Mucosa of stomach (tissue), 1 donor: ENCODE measurements around the gene CCNB2.
"Not testable (repeated sequence)": the region's sequence is repeated elsewhere in the genome, so short reads cannot be mapped to it uniquely, and the experiment has no call there.

ENCODE experiments used
- H3K27me3 ChIP-seq: one replicate; pipeline ENCODE4 v1.7.0; 2013; ENCODE audit warnings: mild to moderate bottlenecking, low read length; ENCODE audit not compliant: control insufficient read depth, insufficient read depth
- H3K36me3 ChIP-seq: one replicate; pipeline ENCODE4 v1.7.0; 2013; ENCODE audit warnings: low read length; ENCODE audit not compliant: control insufficient read depth, insufficient read depth
- H3K4me1 ChIP-seq: one replicate; pipeline ENCODE4 v1.7.0; 2013; ENCODE audit warnings: mild to moderate bottlenecking, low read length; ENCODE audit not compliant: control insufficient read depth, insufficient read depth
- H3K4me3 ChIP-seq: one replicate; pipeline ENCODE4 v1.7.0; 2013; ENCODE audit warnings: low read length
- H3K9ac ChIP-seq: one replicate; pipeline ENCODE4 v1.7.0; 2013; ENCODE audit warnings: mild to moderate bottlenecking, low read length, moderate library complexity
- H3K9me3 ChIP-seq: one replicate; pipeline ENCODE4 v1.7.0; 2013; ENCODE audit warnings: mild to moderate bottlenecking, low read length, moderate library complexity; ENCODE audit not compliant: control insufficient read depth
- donor health status: Pancreatic carcinoma.

CCNB2 gene

DNA sequence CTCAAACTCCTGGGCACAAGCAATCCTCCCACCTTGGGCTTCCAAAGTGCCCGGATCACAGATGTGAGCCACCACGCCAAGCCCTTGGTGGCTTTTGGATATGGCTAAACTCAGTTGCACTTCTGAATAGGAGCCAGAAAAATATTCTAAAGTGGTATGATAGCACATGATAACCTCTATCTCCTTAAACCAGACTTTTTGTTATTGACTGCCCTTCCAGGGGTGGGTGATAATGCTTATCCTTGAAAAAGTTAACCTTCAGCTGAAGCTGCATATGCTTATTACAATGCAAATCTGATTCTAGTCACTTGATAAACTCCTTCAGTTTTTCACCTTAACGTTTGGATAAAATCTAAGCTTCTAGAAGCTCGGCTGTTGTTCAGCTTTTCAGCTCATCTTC is 6.3 kb downstream of the CCNB2 start:
- no peak overlapping the region for H3K9ac ChIP-seq
- H3K27me3 ChIP-seq, result no peaks in the 10 kb centered on the region
- H3K4me3 ChIP-seq, result no peak overlapping the region
- peaks cover 8% of the 10 kb centered on the region for H3K4me1 ChIP-seq
- no peaks in the 10 kb centered on the region for H3K36me3 ChIP-seq
- H3K9me3 ChIP-seq, result no peaks in the 10 kb centered on the region

DNA sequence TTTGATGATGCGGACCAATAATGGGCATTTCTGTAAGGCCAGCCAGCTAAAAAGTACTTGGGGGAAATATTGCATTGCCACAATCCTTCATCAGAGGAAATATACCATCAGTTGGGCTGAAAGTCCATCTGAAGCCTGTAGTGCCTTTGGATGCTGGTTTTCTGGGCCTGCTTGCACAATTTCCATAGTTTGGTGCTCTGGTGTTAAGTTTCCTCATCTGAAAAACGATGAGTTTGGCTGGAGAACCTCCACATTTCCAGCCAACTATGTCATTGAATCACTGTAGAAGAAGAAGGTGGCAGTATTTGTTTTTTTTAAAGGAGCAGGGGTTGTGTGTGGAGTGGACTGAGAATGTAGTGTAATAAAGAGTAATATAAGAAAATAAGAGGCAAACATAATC is 10.1 kb downstream of the CCNB2 start:
- H3K4me1 ChIP-seq, result peaks cover 8% of the 10 kb centered on the region
- H3K9ac ChIP-seq, result no peak overlapping the region
- H3K9me3 ChIP-seq, result no peaks in the 10 kb centered on the region
- H3K36me3 ChIP-seq, result no peaks in the 10 kb centered on the region
- no peak overlapping the region for H3K4me3 ChIP-seq
- no peaks in the 10 kb centered on the region for H3K27me3 ChIP-seq

DNA sequence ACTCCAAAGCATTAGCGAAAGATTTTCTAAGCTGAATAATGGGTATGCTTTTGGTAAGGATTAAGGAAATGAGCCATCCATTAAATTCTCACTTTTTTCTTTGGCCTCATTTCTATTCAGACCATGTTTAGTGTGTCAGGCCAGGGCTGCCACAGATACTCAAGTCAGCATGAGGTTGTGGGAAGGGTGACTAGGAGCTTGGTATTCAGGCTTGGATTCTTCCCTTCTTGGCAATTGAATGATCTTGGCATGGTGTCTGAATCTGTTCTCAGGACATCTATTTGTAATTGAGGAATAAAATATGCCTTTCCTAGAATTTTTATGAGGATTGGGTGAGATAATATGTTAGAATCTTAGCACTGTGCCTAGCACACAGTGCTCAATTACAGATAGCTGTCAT is 11.2 kb downstream of the CCNB2 start:
- no peaks in the 10 kb centered on the region for H3K9me3 ChIP-seq
- H3K9ac ChIP-seq, result no peak overlapping the region
- no peaks in the 10 kb centered on the region for H3K36me3 ChIP-seq
- no peaks in the 10 kb centered on the region for H3K27me3 ChIP-seq
- no peak overlapping the region for H3K4me3 ChIP-seq
- H3K4me1 ChIP-seq, result peaks cover 8% of the 10 kb centered on the region

DNA sequence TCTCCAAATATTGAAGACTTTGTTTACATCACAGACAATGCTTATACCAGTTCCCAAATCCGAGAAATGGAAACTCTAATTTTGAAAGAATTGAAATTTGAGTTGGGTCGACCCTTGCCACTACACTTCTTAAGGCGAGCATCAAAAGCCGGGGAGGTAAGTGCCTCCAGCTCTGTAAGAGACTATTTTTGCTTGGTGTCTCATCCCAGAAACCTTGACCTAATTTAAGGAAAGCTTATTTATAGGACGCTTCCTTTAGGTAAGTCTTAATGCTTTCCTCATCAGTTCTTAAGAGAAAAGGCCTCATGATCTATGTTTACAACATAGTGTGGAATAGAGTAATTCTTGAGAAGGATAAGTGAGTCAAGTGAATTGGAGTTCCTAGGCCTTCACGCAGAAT is 11.8 kb downstream of the CCNB2 start:
- no peak overlapping the region for H3K4me3 ChIP-seq

DNA sequence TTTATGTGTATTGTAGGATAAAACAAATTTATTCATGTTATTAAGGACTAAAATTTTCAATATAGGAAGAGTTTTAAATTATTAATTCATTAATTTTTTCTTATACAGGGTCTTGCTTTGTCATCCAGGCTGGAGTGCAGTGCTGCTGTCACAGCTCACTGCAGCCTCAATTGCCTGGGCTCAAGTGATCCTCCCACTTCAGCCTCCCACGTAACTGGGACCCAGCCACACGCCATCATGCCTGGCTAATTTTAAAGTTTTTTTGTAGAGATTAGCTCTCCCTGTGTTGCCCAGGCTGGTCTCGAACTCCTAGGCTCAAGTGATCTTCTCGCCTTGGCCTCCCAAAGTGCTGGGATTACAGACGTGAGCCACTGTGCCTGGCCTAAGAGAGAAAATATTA is 14.7 kb downstream of the CCNB2 start:
- H3K36me3 ChIP-seq, result no peaks in the 10 kb centered on the region
- H3K9ac ChIP-seq, result no peak overlapping the region
- no peaks in the 10 kb centered on the region for H3K9me3 ChIP-seq
- H3K27me3 ChIP-seq, result no peaks in the 10 kb centered on the region
- peaks cover 8% of the 10 kb centered on the region for H3K4me1 ChIP-seq
- no peak overlapping the region for H3K4me3 ChIP-seq

More for the DNA sequence above, 11.8 kb downstream of the CCNB2 start:
- Histone ChIP-seq H3K27me3 (no peaks in the 10 kb centered on the region), H3K9ac (no peak overlapping the region), H3K9me3 (no peaks in the 10 kb centered on the region), H3K36me3 (no peaks in the 10 kb centered on the region), H3K4me1 (peaks cover 8% of the 10 kb centered on the region)

DNA sequence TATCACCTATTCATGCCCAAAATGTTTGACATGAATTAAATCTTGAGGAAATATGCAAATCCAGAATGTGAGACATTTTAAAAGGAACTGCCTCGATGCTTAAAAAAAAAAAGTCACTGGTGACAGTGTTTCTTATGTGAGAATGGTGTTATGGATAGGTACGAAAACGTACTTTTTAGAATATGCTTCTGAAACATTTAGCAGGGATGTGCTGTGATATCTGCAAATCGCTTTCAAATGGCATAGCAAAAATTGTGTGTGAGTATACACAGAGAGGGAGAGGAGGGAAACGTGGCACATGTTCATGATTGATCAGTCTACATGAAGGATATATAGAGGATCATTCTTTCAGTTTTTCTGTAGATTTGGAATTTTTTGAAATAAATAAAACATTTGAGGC is 16.0 kb downstream of the CCNB2 start:
- Histone ChIP-seq H3K4me1 (no peaks in the 10 kb centered on the region), H3K36me3 (no peaks in the 10 kb centered on the region), H3K9me3 (no peaks in the 10 kb centered on the region), H3K9ac (no peak overlapping the region), H3K27me3 (no peaks in the 10 kb centered on the region), H3K4me3 (no peak overlapping the region)

DNA sequence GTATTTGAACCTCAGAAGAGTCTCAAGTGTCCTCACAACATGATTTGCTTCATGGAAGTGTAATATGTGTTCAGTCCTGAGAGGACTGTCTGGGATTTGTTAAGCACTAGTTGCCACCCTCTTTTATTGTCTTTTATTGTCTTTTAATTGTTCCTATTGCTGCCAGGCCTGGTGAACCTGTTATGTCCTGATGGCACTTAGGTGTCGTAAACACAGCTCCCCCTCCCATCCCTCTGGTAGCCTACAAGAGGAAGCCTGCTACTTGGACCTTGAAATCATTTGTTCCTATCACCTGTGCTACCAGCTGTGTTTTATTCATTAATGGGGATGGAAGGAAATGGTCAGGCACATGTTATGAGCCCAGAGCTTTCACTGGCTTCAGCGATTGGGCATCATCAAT is 19.3 kb downstream of the CCNB2 start:
- H3K9ac ChIP-seq, result no peak overlapping the region
- no peaks in the 10 kb centered on the region for H3K27me3 ChIP-seq
- no peaks in the 10 kb centered on the region for H3K4me1 ChIP-seq
- no peaks in the 10 kb centered on the region for H3K36me3 ChIP-seq
- no peaks in the 10 kb centered on the region for H3K9me3 ChIP-seq
- H3K4me3 ChIP-seq, result no peak overlapping the region

DNA sequence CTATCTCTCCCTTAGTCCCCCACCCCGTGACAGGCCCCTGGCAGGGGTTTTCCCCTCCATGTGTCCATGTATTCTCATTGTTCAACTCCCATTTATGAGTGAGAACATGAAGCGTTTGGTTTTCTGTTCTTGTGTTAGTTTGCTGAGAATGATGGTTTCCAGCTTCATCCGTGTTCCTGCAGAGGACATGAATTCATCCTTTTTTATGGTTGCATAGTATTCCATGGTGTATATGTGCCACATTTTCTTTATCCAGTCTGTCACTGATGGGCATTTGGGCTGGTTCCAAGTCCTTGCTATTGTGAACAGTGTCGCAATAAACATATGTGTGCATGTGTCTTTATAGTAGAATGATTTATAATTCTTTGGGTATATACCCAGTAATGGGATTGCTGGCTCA is 20.7 kb downstream of the CCNB2 start:
- H3K27me3 ChIP-seq, H3K9me3 ChIP-seq, H3K4me3 ChIP-seq, H3K36me3 ChIP-seq, H3K9ac ChIP-seq, H3K4me1 ChIP-seq: not testable (repeated sequence)

DNA sequence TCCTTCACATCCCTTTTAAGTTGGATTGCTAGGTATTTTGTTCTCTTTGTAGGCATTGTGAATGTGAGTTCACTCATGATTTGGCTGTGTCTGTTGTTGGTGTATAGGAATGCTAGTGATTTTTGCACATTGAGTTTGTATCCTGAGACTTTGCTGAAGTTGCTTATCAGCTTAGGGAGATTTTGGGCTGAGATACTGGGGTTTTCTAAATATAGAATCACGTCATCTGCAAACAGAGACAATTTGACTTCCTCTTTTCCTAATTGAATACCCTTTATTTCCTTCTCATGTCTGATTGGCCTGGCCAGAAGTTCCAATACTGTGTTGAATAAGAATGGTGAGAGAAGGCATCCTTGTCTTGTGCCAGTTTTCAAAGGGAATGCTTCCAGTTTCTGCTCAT is 22.3 kb downstream of the CCNB2 start:
- H3K9me3 ChIP-seq, H3K9ac ChIP-seq, H3K4me3 ChIP-seq, H3K27me3 ChIP-seq, H3K4me1 ChIP-seq, H3K36me3 ChIP-seq: not testable (repeated sequence)

DNA sequence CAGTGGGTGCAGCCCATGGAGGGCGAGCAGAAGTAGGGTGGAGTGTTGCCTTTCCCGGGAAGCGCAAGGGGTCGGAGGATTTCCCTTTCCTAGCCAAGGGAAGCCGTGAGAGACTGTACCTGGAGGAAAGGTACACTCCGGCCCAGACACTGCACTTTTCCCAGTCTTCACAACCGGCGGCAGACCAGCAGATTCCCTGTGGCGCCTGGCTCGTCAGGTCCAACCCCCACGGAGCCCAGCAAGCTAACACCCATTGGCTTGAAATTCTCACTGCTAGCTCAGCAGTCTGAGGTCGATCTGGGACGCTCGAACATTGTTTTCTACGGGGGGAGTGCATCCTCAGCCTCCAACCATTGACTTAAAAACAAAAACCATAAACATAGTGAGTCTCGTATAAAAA is 26.5 kb downstream of the CCNB2 start:
- H3K9ac ChIP-seq, result no peak overlapping the region
- H3K9me3 ChIP-seq, result no peaks in the 10 kb centered on the region
- H3K27me3 ChIP-seq, result no peaks in the 10 kb centered on the region
- H3K4me3 ChIP-seq, result no peak overlapping the region
- H3K36me3 ChIP-seq, result peaks cover 4% of the 10 kb centered on the region
- no peaks in the 10 kb centered on the region for H3K4me1 ChIP-seq

DNA sequence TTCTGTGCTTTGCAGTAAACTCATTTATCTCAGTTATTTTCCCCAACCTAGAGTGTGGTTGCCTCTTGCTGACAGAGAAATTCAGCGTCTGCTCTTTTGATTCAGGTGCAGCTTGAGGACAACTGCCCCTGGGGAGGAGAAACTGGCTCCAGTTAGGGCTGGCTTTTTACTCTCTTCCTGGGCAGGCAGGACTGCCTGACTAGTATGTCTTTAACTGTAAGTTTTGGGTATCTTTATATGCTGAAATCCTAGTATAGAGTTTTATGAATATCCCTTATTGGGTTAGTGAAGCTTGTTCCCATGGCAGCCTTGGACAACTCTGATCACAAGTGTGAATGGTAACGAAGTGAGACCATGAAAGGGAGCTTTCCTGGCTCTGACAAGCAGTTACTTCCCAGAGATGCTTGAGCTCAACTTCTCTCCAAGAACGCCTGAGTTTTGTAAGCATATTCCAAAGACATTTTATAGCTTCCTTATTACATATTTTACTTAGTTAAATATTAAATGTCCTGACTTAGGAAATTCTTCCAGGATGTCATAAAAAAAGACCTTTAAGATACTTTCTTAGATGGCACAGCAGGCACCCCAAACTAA is 27.1 kb downstream of the CCNB2 start:
- Histone ChIP-seq H3K9me3 (no peaks in the 10 kb centered on the region), H3K4me1 (no peaks in the 10 kb centered on the region), H3K36me3 (peaks cover 4% of the 10 kb centered on the region), H3K9ac (no peak overlapping the region), H3K4me3 (no peak overlapping the region), H3K27me3 (no peaks in the 10 kb centered on the region)

DNA sequence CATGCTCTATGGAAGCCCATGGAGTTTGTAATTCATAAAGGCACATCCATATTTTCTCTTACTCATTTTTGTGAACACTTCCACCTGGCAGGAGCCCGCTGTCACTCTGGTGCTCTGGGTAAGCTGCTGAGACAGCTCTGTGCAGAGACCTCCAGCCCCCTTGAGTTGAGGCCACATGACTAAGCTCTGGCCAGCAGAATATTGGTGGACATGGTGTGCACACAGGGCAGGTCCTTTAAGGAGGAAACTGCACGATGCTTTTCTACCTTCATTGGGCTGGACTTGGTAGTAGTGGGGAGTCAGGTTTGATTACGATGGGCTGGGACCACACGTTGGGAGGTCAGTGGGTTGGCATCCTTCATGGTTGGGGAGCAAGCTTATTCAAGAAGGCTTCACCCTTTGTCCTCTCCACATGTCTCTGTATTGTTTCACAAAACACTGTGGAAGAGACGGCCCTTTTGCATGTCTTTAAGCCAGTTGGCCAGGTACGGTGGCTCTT is 29.0 kb downstream of the CCNB2 start:
- no peak overlapping the region for H3K9ac ChIP-seq
- peaks cover 4% of the 10 kb centered on the region for H3K36me3 ChIP-seq
- no peaks in the 10 kb centered on the region for H3K9me3 ChIP-seq
- H3K4me3 ChIP-seq, result no peak overlapping the region
- H3K27me3 ChIP-seq, result no peaks in the 10 kb centered on the region
- no peaks in the 10 kb centered on the region for H3K4me1 ChIP-seq

DNA sequence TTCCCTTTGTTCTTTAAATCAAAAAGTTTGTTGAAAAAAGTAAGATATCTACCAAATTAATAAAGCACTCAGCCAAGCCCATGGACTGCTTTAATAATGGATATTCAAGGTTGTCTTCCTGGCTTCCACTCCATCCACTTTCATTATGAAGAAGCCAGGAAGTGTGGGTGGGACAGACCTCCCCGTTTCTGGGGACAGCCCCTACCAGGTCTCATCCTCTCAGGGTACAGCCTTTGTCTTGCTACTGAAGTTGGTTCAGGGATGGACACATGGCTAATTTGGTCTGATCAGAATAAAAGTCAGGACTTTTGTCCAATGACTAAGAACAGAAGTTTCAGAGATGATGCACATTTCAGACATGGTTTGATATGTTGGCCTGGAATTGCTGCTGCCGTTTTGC is 32.6 kb downstream of the CCNB2 start:
- Histone ChIP-seq H3K27me3 (no peaks in the 10 kb centered on the region), H3K36me3 (peaks cover 7% of the 10 kb centered on the region), H3K9ac (no peak overlapping the region), H3K9me3 (no peaks in the 10 kb centered on the region), H3K4me1 (peaks cover 8% of the 10 kb centered on the region), H3K4me3 (no peak overlapping the region)
